Thyroid gland (tissue), 4 donors: ENCODE results near the gene ACOT13.
"Not testable (repeated sequence)": the region's sequence is repeated elsewhere in the genome, so short reads cannot be mapped to it uniquely, and the experiment has no call there.

Experiments
- POLR2A ChIP-seq, 2 donors: fragments of 450-650 bp; IDR thresholded peaks; one replicate each; pipeline ENCODE4 v1.6.1; 2017; ENCODE audit warnings: antibody characterized with exemption in 2 of 2, mild to moderate bottlenecking in 2 of 2, moderate library complexity in 1 of 2
- TF ChIP-seq, protein P1 (sequence below), 6 experiments: fragments of 200-600 bp in 3 of 6; fragments of 450-650 bp in 3 of 6; sonication (generic) in 3 of 6; IDR thresholded peaks; one replicate each; pipeline ENCODE4 v1.5.1; 2016 to 2019; ENCODE audit warnings: antibody characterized with exemption in 6 of 6, mild to moderate bottlenecking in 2 of 6, inconsistent platforms in 1 of 6, moderate library complexity in 1 of 6

- TF ChIP-seq, protein P1, sequence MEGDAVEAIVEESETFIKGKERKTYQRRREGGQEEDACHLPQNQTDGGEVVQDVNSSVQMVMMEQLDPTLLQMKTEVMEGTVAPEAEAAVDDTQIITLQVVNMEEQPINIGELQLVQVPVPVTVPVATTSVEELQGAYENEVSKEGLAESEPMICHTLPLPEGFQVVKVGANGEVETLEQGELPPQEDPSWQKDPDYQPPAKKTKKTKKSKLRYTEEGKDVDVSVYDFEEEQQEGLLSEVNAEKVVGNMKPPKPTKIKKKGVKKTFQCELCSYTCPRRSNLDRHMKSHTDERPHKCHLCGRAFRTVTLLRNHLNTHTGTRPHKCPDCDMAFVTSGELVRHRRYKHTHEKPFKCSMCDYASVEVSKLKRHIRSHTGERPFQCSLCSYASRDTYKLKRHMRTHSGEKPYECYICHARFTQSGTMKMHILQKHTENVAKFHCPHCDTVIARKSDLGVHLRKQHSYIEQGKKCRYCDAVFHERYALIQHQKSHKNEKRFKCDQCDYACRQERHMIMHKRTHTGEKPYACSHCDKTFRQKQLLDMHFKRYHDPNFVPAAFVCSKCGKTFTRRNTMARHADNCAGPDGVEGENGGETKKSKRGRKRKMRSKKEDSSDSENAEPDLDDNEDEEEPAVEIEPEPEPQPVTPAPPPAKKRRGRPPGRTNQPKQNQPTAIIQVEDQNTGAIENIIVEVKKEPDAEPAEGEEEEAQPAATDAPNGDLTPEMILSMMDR (IDR thresholded peaks at IDR 0.05) = not testable (repeated sequence)
- not testable (repeated sequence) for TF ChIP-seq POLR2A (IDR thresholded peaks at IDR 0.05)
These were observed 5.1 kb upstream of the ACOT13 start for GRCh38 chr6:24661759-24662158.
